HG02884 (cell line): ENCODE results near the gene TBX10.

Experiments used
- ATAC-seq: cut with Tn5 transposase; IDR thresholded peaks from one replicate; pipeline ENCODE4 v1.9.1; 2021; ENCODE audit warnings: mild to moderate bottlenecking, moderate library complexity; ENCODE audit not compliant: unreplicated experiment

The TBX10 gene

DNA sequence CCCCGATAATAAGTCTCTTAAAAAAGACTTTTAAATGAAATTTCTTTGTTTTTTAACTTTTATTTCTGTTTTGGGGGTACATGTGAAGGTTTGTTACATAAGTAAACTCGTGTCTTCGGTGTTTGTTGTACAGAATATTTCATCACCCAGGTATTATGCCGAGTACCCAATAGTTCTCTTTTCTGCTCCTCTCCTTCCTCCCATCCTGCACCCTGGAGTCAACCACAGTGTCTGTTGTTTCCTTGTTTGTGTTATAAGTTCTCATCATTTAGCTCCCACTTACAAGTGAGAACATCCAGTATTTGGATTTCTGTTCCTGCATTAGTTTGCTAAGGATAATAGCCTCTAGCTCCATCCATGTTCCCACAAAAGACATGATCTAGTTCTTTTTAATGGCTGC is 57.6 kb downstream of the TBX10 start:
- ATAC-seq = no peak

DNA sequence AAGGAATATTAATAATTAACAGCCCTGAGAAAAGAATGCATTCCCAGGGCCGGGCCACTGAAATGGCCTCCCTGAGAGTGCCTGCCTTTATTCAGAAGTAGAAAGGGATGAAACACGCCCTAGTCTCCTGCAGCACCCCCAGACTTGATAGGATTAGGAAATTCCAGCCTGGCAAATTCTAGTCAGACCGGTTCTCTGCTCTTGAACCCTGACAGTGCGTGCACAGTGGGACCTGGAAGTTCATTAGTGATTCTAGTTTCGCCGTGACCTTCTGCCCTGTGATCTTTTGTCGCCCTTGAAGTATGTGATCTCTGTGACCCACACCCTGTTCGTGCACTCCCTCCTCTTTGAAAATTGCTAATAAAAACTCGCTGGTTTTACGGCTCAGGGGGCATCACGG is 58.1 kb downstream of the TBX10 start:
- ATAC-seq = no peak
